ENCODE measurements around the gene PHAF1. TPM values are rescaled to one million over a fixed set of nuclear protein-coding genes. Genes with fewer than 3 reads are reported as not detected.
"Not testable (repeated sequence)": the region's sequence is repeated elsewhere in the genome, so short reads cannot be mapped to it uniquely, and the experiment has no call there.

Gene PHAF1
- total and polyA plus RNA-seq, 2 of the 13 experiments (the other 11 are each of a cell fraction or from before 2014, with no cell fraction given) = 48.3 to 174 TPM

DNA sequence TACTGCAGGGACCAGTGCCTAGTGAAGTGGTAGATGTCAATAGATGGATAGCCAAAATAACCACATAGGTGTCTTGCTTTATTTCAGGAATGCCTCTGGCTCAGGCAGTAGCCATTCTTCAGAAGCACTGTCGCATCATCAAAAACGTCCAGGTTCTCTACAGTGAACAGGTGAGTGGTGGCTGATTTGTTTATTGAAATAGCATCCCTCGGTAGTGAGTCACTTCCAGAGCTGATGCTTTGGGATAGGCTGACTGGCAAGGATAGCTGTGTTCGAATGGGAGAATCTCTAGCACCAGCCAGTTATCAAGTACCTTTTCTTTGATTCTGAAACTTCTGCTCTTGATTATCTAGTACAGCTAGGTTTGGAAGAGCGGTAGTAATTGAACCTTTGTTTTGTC is 10.3 kb downstream of the PHAF1 start (continued):
- TF ChIP-seq, protein P1, sequence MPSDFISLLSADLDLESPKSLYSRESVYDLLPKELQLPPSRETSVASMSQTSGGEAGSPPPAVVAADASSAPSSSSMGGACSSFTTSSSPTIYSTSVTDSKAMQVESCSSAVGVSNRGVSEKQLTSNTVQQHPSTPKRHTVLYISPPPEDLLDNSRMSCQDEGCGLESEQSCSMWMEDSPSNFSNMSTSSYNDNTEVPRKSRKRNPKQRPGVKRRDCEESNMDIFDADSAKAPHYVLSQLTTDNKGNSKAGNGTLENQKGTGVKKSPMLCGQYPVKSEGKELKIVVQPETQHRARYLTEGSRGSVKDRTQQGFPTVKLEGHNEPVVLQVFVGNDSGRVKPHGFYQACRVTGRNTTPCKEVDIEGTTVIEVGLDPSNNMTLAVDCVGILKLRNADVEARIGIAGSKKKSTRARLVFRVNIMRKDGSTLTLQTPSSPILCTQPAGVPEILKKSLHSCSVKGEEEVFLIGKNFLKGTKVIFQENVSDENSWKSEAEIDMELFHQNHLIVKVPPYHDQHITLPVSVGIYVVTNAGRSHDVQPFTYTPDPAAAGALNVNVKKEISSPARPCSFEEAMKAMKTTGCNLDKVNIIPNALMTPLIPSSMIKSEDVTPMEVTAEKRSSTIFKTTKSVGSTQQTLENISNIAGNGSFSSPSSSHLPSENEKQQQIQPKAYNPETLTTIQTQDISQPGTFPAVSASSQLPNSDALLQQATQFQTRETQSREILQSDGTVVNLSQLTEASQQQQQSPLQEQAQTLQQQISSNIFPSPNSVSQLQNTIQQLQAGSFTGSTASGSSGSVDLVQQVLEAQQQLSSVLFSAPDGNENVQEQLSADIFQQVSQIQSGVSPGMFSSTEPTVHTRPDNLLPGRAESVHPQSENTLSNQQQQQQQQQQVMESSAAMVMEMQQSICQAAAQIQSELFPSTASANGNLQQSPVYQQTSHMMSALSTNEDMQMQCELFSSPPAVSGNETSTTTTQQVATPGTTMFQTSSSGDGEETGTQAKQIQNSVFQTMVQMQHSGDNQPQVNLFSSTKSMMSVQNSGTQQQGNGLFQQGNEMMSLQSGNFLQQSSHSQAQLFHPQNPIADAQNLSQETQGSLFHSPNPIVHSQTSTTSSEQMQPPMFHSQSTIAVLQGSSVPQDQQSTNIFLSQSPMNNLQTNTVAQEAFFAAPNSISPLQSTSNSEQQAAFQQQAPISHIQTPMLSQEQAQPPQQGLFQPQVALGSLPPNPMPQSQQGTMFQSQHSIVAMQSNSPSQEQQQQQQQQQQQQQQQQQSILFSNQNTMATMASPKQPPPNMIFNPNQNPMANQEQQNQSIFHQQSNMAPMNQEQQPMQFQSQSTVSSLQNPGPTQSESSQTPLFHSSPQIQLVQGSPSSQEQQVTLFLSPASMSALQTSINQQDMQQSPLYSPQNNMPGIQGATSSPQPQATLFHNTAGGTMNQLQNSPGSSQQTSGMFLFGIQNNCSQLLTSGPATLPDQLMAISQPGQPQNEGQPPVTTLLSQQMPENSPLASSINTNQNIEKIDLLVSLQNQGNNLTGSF (CRISPR knock-in tag; IDR thresholded peaks at IDR 0.05) = no peak
- TF ChIP-seq RBFOX2 (IDR thresholded peaks at IDR 0.05; ENCODE audit: low read depth, low read length) (0 out of 2 replicates have a peak, but pooled peaks have one; percentile 10), SP1 (IDR thresholded peaks at IDR 0.05) (no peak), SP1 (CRISPR knock-in tag; IDR thresholded peaks at IDR 0.05) (no peak)

DNA sequence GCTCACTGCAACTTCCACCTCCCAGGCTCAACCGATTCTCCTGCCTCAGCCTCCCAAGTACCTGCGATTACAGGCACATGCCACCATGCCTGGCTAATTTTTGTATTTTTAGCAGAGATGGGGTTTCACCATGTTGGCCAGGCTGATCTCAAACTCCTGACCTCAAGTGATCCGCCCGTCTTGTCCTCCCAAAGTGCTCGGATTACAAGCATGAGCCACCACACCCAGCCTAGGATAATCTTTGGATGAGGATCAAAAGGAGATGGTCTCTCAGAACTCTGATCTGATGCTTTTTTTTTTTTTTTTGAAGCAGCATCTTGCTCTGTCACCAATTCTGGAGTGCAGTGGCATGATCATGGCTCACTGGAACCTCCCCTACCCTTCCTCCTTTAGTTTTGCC is 13.1 kb downstream of the PHAF1 start:
- Histone ChIP-seq H3K36me3 (replicated peaks in 1 of 2; ENCODE audit: control insufficient read depth in 1 of 2, insufficient read depth in 2 of 2, low read length in 2 of 2) (peaks cover 49 to 82% of the 10 kb centered on the region in 2 experiments), H3K79me2 (ENCODE audit: insufficient read depth, low read length) (peaks cover 73% of the 10 kb centered on the region), H4K20me1 (ENCODE audit: insufficient read depth, low read length) (peaks cover 55% of the 10 kb centered on the region), H3K4me1 (ENCODE audit: insufficient read depth, low read length) (peaks cover 13% of the 10 kb centered on the region)
- H3K9ac ChIP-seq (ENCODE audit: insufficient read depth, low read depth, low read length); intact Hi-C loops (cut with micrococcal nuclease; ENCODE audit: unreplicated experiment); H3K9me3 ChIP-seq (ENCODE audit: low read length); H3K27ac ChIP-seq (ENCODE audit: extremely low read length, insufficient read depth, low read length); in situ Hi-C loops (cut with HindIII; ENCODE audit: extremely low pct_ligation_motif_present, low pct_unique_long_range_greater_than_20kb); BruUV-seq (replicated peaks); ATAC-seq; FAIRE-seq; CTCF ChIA-PET (ENCODE audit: low intra/inter-chr PET ratio, low total read pairs); H2AFZ ChIP-seq (ENCODE audit: low read length); H3K4me2 ChIP-seq (ENCODE audit: low read depth, low read length); H3K27me3 ChIP-seq (ENCODE audit: control insufficient read depth in 1 of 2, insufficient read depth in 2 of 2, low read length in 2 of 2); H3K4me3 ChIP-seq (replicated peaks in 1 of 3; ENCODE audit: insufficient read depth in 1 of 3, low read depth in 2 of 3, low read length in 3 of 3); DNase-seq (ENCODE audit: low spot score): not testable (repeated sequence)
- POLR2A ChIA-PET = interaction anchor here (1.3 kb wide), 1 partner anchor 11 kb away, joined by 3 read pairs; no protein-coding TSS in a partner anchor
- WGBS (ENCODE audit: low lambda C conversion rate) = 96% methylated on average over 5 of the region's 5 CpGs

Data from HepG2 (cell line).